NT2/D1 (cell line): ENCODE results near the gene FEZ2.

Experiments
- SUZ12 ChIP-seq: IDR thresholded peaks from 2 replicates; pipeline ENCODE4 v1.6.1; 2011; ENCODE audit not compliant: insufficient read length, insufficient read depth; ENCODE audit errors: extremely low read depth
- YY1 ChIP-seq: IDR thresholded peaks from 2 replicates; pipeline ENCODE4 v1.6.1; 2011; ENCODE audit not compliant: insufficient read length, insufficient read depth

DNA sequence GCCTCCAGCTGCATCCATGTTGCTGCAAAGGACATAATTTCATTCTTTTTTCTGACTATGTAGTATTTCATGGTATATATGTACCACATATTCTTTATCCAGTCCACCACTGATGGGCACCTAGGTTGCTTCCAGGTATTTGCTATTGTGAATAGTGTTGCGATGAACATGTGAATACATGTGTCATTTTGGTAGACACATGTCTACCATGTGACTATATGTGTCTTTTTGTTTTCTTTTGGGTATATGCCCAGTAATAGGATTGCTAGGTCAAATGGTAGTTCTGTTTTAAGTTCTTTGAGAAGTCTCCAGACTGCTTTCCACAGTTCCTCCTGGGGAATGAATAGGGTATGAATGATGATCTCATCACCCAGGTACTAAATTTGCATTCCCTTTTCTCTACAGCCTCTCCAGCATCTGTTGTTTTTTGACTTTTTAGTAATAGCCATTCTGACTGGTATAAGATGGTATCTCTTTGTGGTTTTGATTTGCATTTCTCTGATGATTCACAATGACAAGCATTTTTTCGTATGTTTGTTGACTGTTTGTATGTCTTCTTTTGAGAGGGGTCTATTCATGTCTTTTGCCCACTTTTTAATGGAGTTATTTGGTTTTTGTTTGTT, 35.6 kb upstream of the FEZ2 start:
- TF ChIP-seq YY1 (no peak), SUZ12 (no peak)
